Fibroblast of villous mesenchyme (primary cell): Measurements from ENCODE around the gene NUMBL. TPM values are rescaled to one million over a fixed set of nuclear protein-coding genes. Genes with fewer than 3 reads are reported as not detected.

Experiments
- DNase-seq: peaks from one replicate; pipeline ENCODE4 v3.0.0-alpha.2; 2010; ENCODE audit warnings: low read depth
- H3K4me3 ChIP-seq: 2 replicates; pipeline ENCODE4 v1.5.1; 2011; ENCODE audit warnings: low read depth, mild to moderate bottlenecking, low read length
- total RNA-seq: library from RNA; depleted of rRNA; stranded (reverse); fragments of >200 nt; gene quantifications from 2 replicates; pipeline ENCODE4 v1.2.3, GENCODE V29; 2012
- TF ChIP-seq, protein P1 (sequence below): IDR thresholded peaks from 2 replicates; pipeline ENCODE4 v1.5.1; 2012; ENCODE audit warnings: low read depth, mild to moderate bottlenecking, low read length; ENCODE audit not compliant: insufficient read depth

Gene NUMBL
- total RNA-seq, 1 donor: 13.8 TPM

DNA sequence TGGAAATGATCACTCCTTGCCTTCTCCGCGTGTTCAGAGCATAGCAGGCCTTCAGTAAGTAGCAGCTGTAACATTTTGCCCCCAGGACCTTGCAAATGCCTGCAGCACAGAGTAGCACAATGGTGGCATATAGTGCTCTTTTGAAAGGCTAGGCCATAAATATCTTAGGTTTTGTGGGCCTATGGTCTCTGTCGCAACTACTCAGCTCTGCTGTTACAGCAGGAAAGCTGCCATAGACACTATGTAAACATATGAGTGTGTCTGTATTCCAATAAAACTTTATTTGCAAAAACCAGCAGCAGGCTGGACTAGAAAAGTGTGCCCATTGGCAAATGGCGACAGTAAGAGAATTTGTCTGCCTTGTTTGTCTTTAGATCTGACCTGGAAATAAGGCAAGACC lies 35.8 kb upstream of the NUMBL start:
- TF ChIP-seq, protein P1, sequence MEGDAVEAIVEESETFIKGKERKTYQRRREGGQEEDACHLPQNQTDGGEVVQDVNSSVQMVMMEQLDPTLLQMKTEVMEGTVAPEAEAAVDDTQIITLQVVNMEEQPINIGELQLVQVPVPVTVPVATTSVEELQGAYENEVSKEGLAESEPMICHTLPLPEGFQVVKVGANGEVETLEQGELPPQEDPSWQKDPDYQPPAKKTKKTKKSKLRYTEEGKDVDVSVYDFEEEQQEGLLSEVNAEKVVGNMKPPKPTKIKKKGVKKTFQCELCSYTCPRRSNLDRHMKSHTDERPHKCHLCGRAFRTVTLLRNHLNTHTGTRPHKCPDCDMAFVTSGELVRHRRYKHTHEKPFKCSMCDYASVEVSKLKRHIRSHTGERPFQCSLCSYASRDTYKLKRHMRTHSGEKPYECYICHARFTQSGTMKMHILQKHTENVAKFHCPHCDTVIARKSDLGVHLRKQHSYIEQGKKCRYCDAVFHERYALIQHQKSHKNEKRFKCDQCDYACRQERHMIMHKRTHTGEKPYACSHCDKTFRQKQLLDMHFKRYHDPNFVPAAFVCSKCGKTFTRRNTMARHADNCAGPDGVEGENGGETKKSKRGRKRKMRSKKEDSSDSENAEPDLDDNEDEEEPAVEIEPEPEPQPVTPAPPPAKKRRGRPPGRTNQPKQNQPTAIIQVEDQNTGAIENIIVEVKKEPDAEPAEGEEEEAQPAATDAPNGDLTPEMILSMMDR: no peak
- no peak overlapping the region for H3K4me3 ChIP-seq
- DNase-seq: peak; percentile 78

DNA sequence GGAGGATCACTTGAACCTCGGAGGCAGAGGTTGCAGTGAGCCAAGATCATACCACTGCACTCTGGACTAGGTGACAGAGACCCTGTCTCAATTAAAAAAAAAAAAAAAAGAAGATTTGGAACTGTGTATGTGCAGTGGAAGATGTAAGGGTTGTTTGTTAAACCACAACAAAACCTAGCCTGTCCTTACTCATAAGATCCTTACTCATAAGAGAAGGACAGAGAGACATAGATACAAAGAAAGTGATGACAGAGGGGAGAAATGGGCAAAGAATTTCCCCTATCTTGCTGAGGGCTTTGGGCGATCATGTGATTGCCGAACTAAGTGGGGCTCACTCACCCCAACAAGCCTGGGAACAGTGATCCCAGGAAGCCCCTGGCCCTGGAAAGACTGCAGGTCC lies 34.4 kb upstream of the NUMBL start:
- H3K4me3 ChIP-seq: no peak overlapping the region
- TF ChIP-seq, protein P1: no peak
- no peak for DNase-seq

DNA sequence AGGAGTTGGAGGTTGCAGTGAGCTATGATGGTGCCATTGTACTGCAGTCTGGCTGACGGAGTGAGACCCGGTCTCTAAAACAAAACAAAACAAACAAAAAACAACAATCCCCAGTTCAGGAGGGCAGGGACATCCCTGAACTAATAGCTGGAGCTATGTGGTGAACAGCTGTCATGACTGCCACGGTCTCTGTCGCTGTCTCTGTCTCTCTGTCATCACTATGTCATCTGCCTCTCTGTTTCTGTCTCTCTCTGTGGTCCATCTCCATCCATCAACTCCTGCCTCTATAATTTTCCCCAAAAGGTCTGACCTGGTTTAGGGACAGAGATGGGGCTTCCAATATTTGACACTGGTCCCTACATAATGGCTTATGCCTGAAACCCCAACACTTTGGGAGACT lies 33.9 kb upstream of the NUMBL start:
- DNase-seq: no peak
- TF ChIP-seq, protein P1: no peak
- no peak overlapping the region for H3K4me3 ChIP-seq

DNA sequence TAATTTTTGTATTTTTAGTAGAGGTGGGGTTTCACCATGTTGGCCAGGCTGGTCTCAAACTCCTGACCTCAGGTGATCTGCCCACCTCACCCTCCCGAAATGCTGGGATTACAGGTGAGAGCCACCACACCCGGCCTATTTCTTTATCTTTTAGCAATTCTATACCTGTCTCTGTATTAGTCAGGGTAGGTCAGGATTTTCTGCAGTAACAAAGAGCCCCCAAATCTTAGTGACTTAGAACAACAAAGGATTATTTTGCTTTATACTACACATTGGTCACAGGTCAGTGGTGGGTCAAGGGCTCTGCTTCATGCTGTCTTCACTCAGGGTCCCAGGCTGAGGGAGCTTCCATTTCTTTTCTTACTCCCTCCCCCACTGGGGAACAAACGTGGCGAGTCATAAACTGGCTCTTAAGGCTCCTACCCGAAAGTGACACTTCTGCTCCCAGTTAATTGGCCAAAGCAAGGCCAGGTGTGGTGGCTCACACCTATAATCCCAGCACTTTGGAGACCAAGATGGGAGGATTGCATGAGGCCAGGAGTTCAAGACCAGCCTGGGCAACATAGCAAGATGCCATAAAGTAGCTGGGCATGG lies 33.3 kb upstream of the NUMBL start:
- TF ChIP-seq, protein P1: no peak
- no peak overlapping the region for H3K4me3 ChIP-seq
- no peak for DNase-seq

DNA sequence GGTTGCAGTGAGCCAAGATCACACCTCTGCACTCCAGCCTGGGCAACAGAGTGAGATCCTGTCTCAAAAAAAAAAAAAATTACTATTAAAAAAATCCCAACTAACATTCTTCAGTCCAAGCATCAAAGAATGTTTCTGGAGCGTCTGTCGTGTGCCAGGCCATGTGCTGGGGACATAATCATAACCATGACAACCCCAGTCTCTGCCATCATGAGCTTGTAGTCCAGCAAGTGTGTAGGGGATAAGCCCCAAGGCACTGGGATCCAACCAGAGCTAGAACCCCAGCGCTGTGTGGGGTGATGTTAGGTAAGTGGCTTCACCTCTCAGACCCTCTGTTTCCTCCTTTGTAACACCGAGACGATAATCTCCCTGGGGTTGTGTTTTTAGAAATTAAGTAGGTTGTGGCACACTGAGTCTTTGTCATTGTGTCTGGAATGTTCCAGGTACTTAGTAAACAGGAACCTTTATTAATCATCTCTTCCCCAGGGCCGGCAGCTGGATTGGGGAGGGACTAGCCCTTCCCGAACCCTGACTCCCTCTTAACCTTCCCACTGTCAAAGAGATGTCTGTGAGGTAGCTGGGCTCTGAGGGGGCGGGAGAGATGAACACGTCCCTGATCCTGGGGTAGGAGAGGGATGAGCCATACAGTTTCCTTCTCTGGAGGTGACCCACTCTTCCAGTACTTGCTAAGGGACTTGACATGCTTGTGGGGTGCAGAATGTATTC lies 31.6 kb upstream of the NUMBL start:
- TF ChIP-seq, protein P1: no peak
- H3K4me3 ChIP-seq: peak overlapping the region; percentile 36
- DNase-seq: peak; percentile 34

DNA sequence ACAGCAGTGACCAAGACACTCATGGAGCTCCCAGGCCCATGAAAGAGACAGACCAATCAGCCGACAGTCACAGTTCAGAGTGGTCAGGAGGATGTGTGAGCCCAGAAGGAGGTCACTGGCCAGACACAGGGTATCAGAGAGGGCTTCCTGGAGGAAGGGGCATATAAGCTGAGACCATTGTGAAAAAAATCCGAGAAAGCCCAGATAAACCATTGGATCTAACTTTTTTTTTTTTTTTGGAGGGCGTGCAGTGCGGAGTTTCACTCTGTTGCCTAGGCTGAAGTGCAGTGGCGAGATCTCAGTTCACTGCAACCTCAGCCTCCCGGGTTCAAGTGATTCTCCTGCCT lies 30.7 kb upstream of the NUMBL start:
- peak; percentile 18 for DNase-seq
- TF ChIP-seq, protein P1: no peak
- H3K4me3 ChIP-seq: peak overlapping the region; percentile 65
